ENCODE results near the gene MYADM.

The MYADM gene

DNA sequence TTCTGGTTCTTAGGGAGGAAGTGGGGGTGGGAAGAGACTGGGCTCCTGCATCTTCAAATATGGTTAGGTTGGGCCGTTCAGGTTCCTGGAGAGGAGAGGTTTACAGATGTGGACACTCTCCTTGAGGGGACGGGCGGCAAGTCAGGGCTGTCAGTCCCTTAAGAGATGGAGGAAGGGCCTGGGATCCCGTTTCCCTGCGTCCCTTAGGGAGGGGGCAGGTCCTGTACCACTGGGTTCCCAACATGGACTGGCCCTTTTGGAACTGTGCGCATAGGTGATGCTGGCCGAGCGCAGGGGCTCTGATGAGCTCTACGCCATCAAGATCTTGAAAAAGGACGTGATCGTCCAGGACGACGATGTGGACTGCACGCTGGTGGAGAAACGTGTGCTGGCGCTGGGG lies 30.5 kb downstream of the MYADM start:
- ChIA-PET CTCF (interaction anchor here (0.6 kb wide), 1 partner anchor 57 kb away, joined by 3 read pairs; no protein-coding TSS in a partner anchor), POLR2A (ENCODE audit: low non-redundant PET) (no interaction called here)
- TF ChIP-seq CTCF (conservative IDR thresholded peaks at IDR 0.05; ENCODE audit: low read depth) = no peak
- H3K27ac ChIP-seq = no peak overlapping the region
- DNase-seq (ENCODE audit: low spot score) = no peak

- CTCF ChIA-PET = interaction anchor here (0.6 kb wide), 1 partner anchor 69 kb away, joined by 3 read pairs; no protein-coding TSS in a partner anchor
Observed at GRCh38 chr19:53898636-53899341, 31.1 kb downstream of the MYADM start.

DNA sequence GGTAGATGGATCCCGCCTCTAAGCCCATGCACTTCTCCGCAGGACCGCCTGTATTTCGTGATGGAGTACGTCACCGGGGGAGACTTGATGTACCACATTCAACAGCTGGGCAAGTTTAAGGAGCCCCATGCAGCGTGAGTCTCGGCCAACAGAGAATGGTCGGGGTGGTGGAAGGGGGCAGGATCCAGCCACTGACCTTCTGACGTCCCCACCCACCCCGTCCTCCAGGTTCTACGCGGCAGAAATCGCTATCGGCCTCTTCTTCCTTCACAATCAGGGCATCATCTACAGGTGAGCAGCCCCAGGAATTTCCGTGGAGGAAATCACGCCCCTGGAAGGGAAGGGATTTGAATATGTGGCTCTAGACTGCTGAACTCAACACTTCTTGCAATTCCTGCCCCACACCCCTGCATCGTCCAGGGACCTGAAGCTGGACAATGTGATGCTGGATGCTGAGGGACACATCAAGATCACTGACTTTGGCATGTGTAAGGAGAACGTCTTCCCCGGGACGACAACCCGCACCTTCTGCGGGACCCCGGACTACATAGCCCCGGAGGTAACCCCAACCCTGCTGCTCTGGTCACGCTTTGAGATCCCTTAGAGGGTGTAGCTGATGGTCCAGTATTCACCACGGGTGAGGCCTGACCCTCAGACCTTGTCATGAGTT lies 32.6 kb downstream of the MYADM start:
- TF ChIP-seq CTCF (conservative IDR thresholded peaks at IDR 0.05; ENCODE audit: low read depth) = no peak
- H3K27ac ChIP-seq = peak overlapping the region; percentile 53
- CTCF ChIA-PET = interaction anchor here (0.6 kb wide), 3 partner anchors 43 to 197 kb away, joined by 3 to 5 read pairs (median 5); no protein-coding TSS in a partner anchor
- no peak for DNase-seq (ENCODE audit: low spot score)
- POLR2A ChIA-PET (ENCODE audit: low non-redundant PET) = no interaction called here

More at GRCh38 chr19:53898636-53899341, 31.1 kb downstream of the MYADM start:
- H3K27ac ChIP-seq = no peak overlapping the region
- peak; percentile 53 for DNase-seq (ENCODE audit: low spot score)
- TF ChIP-seq CTCF (conservative IDR thresholded peaks at IDR 0.05; ENCODE audit: low read depth) = no peak
- POLR2A ChIA-PET (ENCODE audit: low non-redundant PET) = no interaction called here

DNA sequence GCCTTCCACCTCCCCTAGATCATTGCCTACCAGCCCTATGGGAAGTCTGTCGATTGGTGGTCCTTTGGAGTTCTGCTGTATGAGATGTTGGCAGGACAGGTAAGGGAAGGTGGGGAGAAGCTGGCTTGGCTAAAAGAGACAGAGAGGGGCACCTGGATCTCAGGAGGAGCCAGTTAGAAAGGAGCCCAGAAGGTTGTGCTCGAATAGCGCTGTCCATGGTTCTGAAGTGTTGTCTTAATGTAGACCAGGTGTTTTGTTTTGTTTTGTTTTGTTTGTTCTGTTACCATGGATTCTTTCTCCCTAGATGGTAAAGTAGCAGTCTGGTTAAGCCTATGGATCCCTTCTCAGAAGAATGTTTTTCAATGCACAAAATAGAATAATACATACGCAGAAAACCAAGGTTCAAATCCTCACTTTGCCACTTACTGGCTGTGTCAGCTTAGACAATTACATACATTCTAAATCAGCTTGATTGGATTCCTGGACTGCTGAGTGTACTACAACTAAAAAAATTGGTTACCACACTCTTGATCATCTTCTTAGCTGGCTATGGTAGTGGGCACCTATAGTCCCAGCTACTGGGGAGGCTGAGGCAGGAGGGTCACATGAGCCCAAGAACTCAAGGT lies 35.5 kb downstream of the MYADM start:
- TF ChIP-seq CTCF (conservative IDR thresholded peaks at IDR 0.05; ENCODE audit: low read depth) = no peak
- DNase-seq (ENCODE audit: low spot score) = peak; percentile 44
- CTCF ChIA-PET = interaction anchor here (0.7 to 1.0 kb wide), 2 partner anchors 31 to 157 kb away, joined by 3 to 4 read pairs; no protein-coding TSS in a partner anchor
- H3K27ac ChIP-seq = no peak overlapping the region
- POLR2A ChIA-PET (ENCODE audit: low non-redundant PET) = no interaction called here

GRCh38 chr19:53904909-53905308 lies 37.2 kb downstream of the MYADM start:
- ChIA-PET CTCF (interaction anchor here (0.6 kb wide), 1 partner anchor 119 kb away, joined by 3 read pairs; no protein-coding TSS in a partner anchor), POLR2A (ENCODE audit: low non-redundant PET) (no interaction called here)
- no peak for DNase-seq (ENCODE audit: low spot score)
- H3K27ac ChIP-seq = no peak overlapping the region
- no peak for TF ChIP-seq CTCF (conservative IDR thresholded peaks at IDR 0.05; ENCODE audit: low read depth)

- no peak for DNase-seq (ENCODE audit: low spot score)
- CTCF ChIA-PET = interaction anchor here (0.5 to 0.7 kb wide), 4 partner anchors 12 to 106 kb away, joined by 3 read pairs; no protein-coding TSS in a partner anchor
- H3K27ac ChIP-seq = no peak overlapping the region
- POLR2A ChIA-PET (ENCODE audit: low non-redundant PET) = no interaction called here
- no peak for TF ChIP-seq CTCF (conservative IDR thresholded peaks at IDR 0.05; ENCODE audit: low read depth)
Observed at GRCh38 chr19:53905787-53906186, 38.1 kb downstream of the MYADM start.
